Measurements from ENCODE around the gene TBC1D1.

Gene TBC1D1

GRCh38 chr4:38149472-38149996, 258.6 kb downstream of the TBC1D1 start:
- DNase-seq (ENCODE audit: low read depth in 2 of 2) = no peak

GRCh38 chr4:38149997-38150671, 259.2 kb downstream of the TBC1D1 start:
- peak in 1 of 2 experiments; percentile 62 for DNase-seq (ENCODE audit: low read depth in 2 of 2)

- peak; percentile 68 to 69 for DNase-seq (ENCODE audit: low read depth in 2 of 2)
Measured at GRCh38 chr4:38150766-38151165, 259.9 kb downstream of the TBC1D1 start.

GRCh38 chr4:38151873-38152272, 261.0 kb downstream of the TBC1D1 start:
- no peak for DNase-seq (ENCODE audit: low read depth in 2 of 2)

- DNase-seq (ENCODE audit: low read depth in 2 of 2) = no peak
Measured at GRCh38 chr4:38152305-38152704, 261.4 kb downstream of the TBC1D1 start.

GRCh38 chr4:38152721-38153386, 262.0 kb downstream of the TBC1D1 start:
- DNase-seq (ENCODE audit: low read depth in 2 of 2) = no peak

- no peak for DNase-seq (ENCODE audit: low read depth in 2 of 2)
Measured at GRCh38 chr4:38153387-38153760, 262.5 kb downstream of the TBC1D1 start.

- DNase-seq (ENCODE audit: low read depth in 2 of 2) = no peak
Measured at GRCh38 chr4:38154252-38154651, 263.4 kb downstream of the TBC1D1 start.

- DNase-seq (ENCODE audit: low read depth in 2 of 2) = no peak
Measured at GRCh38 chr4:38154681-38155588, 264.1 kb downstream of the TBC1D1 start.

- no peak for DNase-seq (ENCODE audit: low read depth in 2 of 2)
Measured at GRCh38 chr4:38155589-38156294, 264.9 kb downstream of the TBC1D1 start.

- DNase-seq (ENCODE audit: low read depth in 2 of 2) = no peak
Measured at GRCh38 chr4:38157592-38157991, 266.7 kb downstream of the TBC1D1 start.

GRCh38 chr4:38160487-38161207, 269.8 kb downstream of the TBC1D1 start:
- DNase-seq (ENCODE audit: low read depth in 2 of 2) = peak; percentile 96 to 97

- no peak for DNase-seq (ENCODE audit: low read depth in 2 of 2)
Measured at GRCh38 chr4:38161208-38162113, 270.6 kb downstream of the TBC1D1 start.

- no peak for DNase-seq (ENCODE audit: low read depth in 2 of 2)
Measured at GRCh38 chr4:38162240-38162784, 271.4 kb downstream of the TBC1D1 start.

GRCh38 chr4:38163216-38164006, 272.5 kb downstream of the TBC1D1 start:
- no peak for DNase-seq (ENCODE audit: low read depth in 2 of 2)

- no peak for DNase-seq (ENCODE audit: low read depth in 2 of 2)
Measured at GRCh38 chr4:38164346-38164745, 273.5 kb downstream of the TBC1D1 start.

- DNase-seq (ENCODE audit: low read depth in 2 of 2) = no peak
Measured at GRCh38 chr4:38166082-38166481, 275.2 kb downstream of the TBC1D1 start.

GRCh38 chr4:38166768-38167167, 275.9 kb downstream of the TBC1D1 start:
- no peak for DNase-seq (ENCODE audit: low read depth in 2 of 2)

- DNase-seq (ENCODE audit: low read depth in 2 of 2) = no peak
Measured at GRCh38 chr4:38167973-38168372, 277.1 kb downstream of the TBC1D1 start.
